Stimulated activated memory B cell treated with anti-CD40 and anti-IgM and Interleukin-4, amounts not matched to agents 10 μg/mL and 1 μg/mL and 100 μg/mL, for 72 hours (primary cell): ENCODE results near the gene SPINK1.
"Not testable (repeated sequence)": the region's sequence is repeated elsewhere in the genome, so short reads cannot be mapped to it uniquely, and the experiment has no call there.

Source experiments
- ATAC-seq: fragments of 150-1000 bp; cut with Tn5 transposase; 2 replicates; pipeline ENCODE4 v1.10.0; 2021
- H3K27ac Mint-ChIP-seq: one replicate; pipeline ENCODE4 v1.8.0; 2022; ENCODE audit warnings: mild to moderate bottlenecking, mixed read lengths
- H3K27me3 Mint-ChIP-seq: one replicate; pipeline ENCODE4 v1.8.0; 2022; ENCODE audit warnings: mixed read lengths
- H3K36me3 Mint-ChIP-seq: one replicate; pipeline ENCODE4 v1.8.0; 2022; ENCODE audit warnings: mixed read lengths
- H3K4me1 Mint-ChIP-seq: one replicate; pipeline ENCODE4 v1.8.0; 2022; ENCODE audit warnings: mixed read lengths
- H3K4me3 Mint-ChIP-seq: one replicate; pipeline ENCODE4 v1.8.0; 2022; ENCODE audit warnings: mild to moderate bottlenecking, moderate library complexity, mixed read lengths
- H3K9me3 Mint-ChIP-seq: one replicate; pipeline ENCODE4 v1.8.0; 2022; ENCODE audit warnings: mixed read lengths

SPINK1 gene

DNA sequence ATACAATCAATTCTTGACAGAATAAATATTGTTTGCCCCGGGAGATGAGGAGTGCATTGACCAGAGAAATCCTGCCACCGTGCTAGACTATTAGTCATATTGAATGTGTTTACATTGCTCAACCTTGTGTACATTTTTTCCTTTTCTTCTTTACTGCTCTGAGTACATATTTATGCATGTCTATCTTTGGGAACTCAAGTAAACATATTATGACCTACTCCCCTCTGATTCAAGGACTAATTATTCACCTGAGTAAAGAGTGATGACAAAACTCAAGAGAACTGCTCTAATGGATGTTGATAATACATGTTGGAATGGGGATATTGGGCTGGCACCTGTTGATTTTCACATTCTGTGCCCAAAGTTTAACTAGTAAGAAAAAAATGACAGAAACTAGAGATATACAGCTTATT lies 3.9 kb upstream of the SPINK1 start:
- no peaks in the 10 kb centered on the region for H3K4me1 Mint-ChIP-seq
- ATAC-seq: no peak
- H3K27me3 Mint-ChIP-seq: no peaks in the 10 kb centered on the region
- H3K4me3 Mint-ChIP-seq: no peak overlapping the region
- H3K9me3 Mint-ChIP-seq: peaks cover 4% of the 10 kb centered on the region
- H3K27ac Mint-ChIP-seq: no peak overlapping the region
- H3K36me3 Mint-ChIP-seq: no peaks in the 10 kb centered on the region

GRCh38 chr5:147832541-147832940 lies 1.1 kb upstream of the SPINK1 start:
- Mint-ChIP-seq H3K4me1 (no peaks in the 10 kb centered on the region), H3K27ac (no peak overlapping the region), H3K27me3 (no peaks in the 10 kb centered on the region), H3K9me3 (no peaks in the 10 kb centered on the region), H3K4me3 (no peak overlapping the region), H3K36me3 (no peaks in the 10 kb centered on the region)
- ATAC-seq: no peak

GRCh38 chr5:147830035-147830434 lies 1.4 kb downstream of the SPINK1 start:
- no peak for ATAC-seq
- H3K4me1 Mint-ChIP-seq: no peaks in the 10 kb centered on the region
- no peaks in the 10 kb centered on the region for H3K36me3 Mint-ChIP-seq
- no peaks in the 10 kb centered on the region for H3K9me3 Mint-ChIP-seq
- H3K27me3 Mint-ChIP-seq: no peaks in the 10 kb centered on the region
- H3K4me3 Mint-ChIP-seq: no peak overlapping the region
- no peak overlapping the region for H3K27ac Mint-ChIP-seq

DNA sequence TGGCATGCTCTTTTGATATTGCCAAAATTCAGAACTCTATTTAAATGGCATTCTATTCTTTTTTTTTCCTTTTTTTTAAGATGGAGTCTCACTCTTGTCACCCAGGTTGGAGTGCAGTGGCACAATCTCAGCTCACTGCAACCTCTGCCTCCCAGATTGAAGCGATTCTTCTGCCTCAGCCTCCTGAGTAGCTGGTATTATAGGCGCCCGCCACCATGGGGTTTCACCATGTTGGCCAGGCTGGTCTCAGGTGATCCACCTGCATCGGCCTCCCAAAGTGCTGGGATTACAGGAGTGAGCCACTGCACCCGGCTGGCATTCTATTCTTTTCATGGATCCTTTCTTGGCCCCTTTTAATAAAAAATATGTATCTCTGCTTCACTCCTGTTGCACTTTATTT lies 4.5 kb downstream of the SPINK1 start:
- not testable (repeated sequence) for H3K36me3 Mint-ChIP-seq, ATAC-seq, H3K9me3 Mint-ChIP-seq, H3K27me3 Mint-ChIP-seq, H3K27ac Mint-ChIP-seq, H3K4me1 Mint-ChIP-seq, H3K4me3 Mint-ChIP-seq

GRCh38 chr5:147826361-147826760 lies 5.1 kb downstream of the SPINK1 start:
- Mint-ChIP-seq H3K4me3 (no peak overlapping the region), H3K36me3 (no peaks in the 10 kb centered on the region), H3K9me3 (no peaks in the 10 kb centered on the region), H3K27me3 (peaks cover 10% of the 10 kb centered on the region), H3K27ac (no peak overlapping the region), H3K4me1 (no peaks in the 10 kb centered on the region)
- no peak for ATAC-seq

- Mint-ChIP-seq H3K27me3 (peaks cover 10% of the 10 kb centered on the region), H3K9me3 (no peaks in the 10 kb centered on the region), H3K4me3 (no peak overlapping the region), H3K4me1 (no peaks in the 10 kb centered on the region), H3K36me3 (no peaks in the 10 kb centered on the region), H3K27ac (no peak overlapping the region)
- ATAC-seq: peak; percentile 56
Measured at GRCh38 chr5:147822686-147823491, 8.6 kb downstream of the SPINK1 start.

DNA sequence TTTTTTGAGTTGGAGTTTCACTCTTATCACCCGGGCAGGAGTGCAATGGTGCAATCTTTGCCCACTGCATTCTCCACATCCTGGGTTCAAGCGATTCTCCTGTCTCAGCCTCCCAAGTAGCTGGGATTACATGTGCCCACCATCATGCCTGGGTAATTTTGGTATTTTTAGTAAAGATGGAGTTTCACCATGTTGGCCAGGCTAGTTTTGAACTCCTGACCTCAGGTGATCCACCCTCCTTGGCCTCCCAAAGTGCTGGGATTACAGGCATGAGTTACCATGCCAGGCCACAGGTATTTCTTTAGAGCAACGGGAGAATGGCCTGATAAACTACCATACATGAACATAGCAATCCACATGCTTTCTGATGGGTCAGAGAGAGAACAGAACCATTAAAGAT lies 9.2 kb downstream of the SPINK1 start:
- not testable (repeated sequence) for H3K27ac Mint-ChIP-seq, ATAC-seq, H3K4me1 Mint-ChIP-seq, H3K36me3 Mint-ChIP-seq, H3K4me3 Mint-ChIP-seq, H3K9me3 Mint-ChIP-seq
- peaks cover 10% of the 10 kb centered on the region for H3K27me3 Mint-ChIP-seq

DNA sequence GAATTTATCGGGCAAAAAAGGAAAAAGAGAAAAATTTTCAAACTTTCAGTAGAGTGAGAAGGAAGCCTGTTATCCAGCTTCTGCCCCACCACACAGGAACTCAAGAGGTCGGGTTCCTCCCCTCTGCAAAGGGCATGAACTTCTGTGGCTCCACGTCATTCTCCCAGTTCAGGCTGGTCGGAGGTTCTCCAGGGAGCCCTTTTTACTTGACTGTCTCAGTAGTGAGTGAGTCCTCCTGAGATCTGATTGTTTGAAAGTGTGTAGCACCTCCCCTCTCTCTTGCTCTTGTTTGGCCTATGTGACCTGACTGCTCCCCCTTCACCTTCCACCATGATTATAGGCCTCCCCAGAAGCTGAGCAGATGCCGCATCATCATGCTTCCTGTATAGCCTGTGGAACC lies 9.7 kb downstream of the SPINK1 start:
- Mint-ChIP-seq H3K4me3 (no peak overlapping the region), H3K4me1 (no peaks in the 10 kb centered on the region), H3K36me3 (no peaks in the 10 kb centered on the region), H3K9me3 (no peaks in the 10 kb centered on the region), H3K27me3 (peaks cover 10% of the 10 kb centered on the region), H3K27ac (no peak overlapping the region)
- ATAC-seq: no peak

DNA sequence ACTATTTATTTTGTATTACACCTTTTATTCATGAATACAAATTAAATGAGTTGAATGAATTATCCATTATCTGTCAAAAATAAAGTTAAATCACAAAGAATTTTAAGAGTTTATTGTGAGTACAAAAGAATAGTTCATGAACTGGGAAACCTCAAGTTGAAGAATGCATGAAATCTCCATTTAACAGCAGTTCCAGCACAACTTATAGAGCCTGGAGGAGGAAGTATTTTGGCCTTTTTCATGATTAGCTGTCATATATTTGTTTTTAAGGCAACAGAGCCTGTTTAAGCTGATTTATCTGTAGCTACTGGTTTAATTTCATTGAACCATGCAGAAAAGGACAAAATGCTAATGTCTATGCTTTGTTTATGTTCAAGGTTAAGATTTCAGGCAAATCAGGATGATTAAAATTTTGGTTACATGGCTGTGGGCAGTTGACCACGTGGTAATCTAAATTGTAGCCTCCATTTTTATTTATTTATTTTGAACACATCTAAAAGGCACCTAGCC lies 12.2 kb downstream of the SPINK1 start:
- no peak for ATAC-seq
- Mint-ChIP-seq H3K36me3 (no peaks in the 10 kb centered on the region), H3K4me1 (no peaks in the 10 kb centered on the region)

DNA sequence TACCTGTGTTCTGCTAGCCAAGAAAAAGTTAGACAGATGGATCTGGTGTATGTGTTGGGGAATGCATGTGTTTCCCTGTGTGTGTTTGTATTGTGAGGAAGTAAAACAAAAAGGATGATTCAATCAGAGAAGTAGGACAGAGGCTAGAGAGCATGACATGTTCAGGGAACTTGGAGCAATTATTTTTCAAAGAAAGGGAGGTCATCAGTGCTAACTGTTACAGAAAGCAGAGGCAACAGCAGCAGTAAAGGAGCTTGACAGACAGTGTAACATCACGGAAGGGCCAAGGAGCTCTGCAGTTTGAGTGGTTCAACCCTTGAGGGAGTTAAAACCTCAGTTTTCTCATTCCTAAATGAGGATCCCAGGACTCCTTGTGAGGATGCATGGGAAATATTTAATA lies 13.2 kb downstream of the SPINK1 start:
- ATAC-seq: no peak
- H3K27me3 Mint-ChIP-seq: peaks cover 10% of the 10 kb centered on the region
- peaks cover 3% of the 10 kb centered on the region for H3K9me3 Mint-ChIP-seq
- no peak overlapping the region for H3K27ac Mint-ChIP-seq
- no peaks in the 10 kb centered on the region for H3K4me1 Mint-ChIP-seq
- H3K4me3 Mint-ChIP-seq: no peak overlapping the region
- no peaks in the 10 kb centered on the region for H3K36me3 Mint-ChIP-seq

More for the DNA sequence above, 12.2 kb downstream of the SPINK1 start:
- Mint-ChIP-seq H3K27me3 (peaks cover 10% of the 10 kb centered on the region), H3K27ac (no peak overlapping the region), H3K4me3 (no peak overlapping the region), H3K9me3 (peaks cover 3% of the 10 kb centered on the region)

DNA sequence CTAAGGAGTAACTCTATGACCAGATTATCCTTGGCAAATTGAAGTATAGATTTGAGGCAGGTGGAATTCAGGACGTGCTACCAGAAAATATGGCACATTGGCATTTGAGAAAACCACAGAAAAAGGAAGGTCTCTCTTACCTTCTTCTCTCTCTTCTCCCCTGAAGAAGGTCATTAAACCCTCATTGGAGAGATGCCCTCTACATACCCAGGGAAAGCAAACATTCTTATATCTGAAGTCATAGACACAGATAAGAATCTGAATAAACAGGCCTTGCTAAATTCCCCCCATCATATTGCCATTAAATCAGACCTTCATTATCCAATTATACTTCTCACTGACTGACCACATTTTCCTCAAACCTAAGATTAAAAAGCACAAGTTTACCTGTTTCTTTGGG lies 17.8 kb downstream of the SPINK1 start:
- ATAC-seq: no peak
- H3K27me3 Mint-ChIP-seq: no peaks in the 10 kb centered on the region
- peaks cover 5% of the 10 kb centered on the region for H3K9me3 Mint-ChIP-seq

GRCh38 chr5:147809830-147810666 lies 21.4 kb downstream of the SPINK1 start:
- Mint-ChIP-seq H3K27ac (no peak overlapping the region), H3K4me3 (no peak overlapping the region), H3K27me3 (no peaks in the 10 kb centered on the region), H3K4me1 (no peaks in the 10 kb centered on the region), H3K9me3 (peaks cover 3% of the 10 kb centered on the region), H3K36me3 (no peaks in the 10 kb centered on the region)
- no peak for ATAC-seq

More for the DNA sequence above, 17.8 kb downstream of the SPINK1 start:
- Mint-ChIP-seq H3K4me1 (no peaks in the 10 kb centered on the region), H3K27ac (no peak overlapping the region), H3K4me3 (no peak overlapping the region), H3K36me3 (no peaks in the 10 kb centered on the region)

DNA sequence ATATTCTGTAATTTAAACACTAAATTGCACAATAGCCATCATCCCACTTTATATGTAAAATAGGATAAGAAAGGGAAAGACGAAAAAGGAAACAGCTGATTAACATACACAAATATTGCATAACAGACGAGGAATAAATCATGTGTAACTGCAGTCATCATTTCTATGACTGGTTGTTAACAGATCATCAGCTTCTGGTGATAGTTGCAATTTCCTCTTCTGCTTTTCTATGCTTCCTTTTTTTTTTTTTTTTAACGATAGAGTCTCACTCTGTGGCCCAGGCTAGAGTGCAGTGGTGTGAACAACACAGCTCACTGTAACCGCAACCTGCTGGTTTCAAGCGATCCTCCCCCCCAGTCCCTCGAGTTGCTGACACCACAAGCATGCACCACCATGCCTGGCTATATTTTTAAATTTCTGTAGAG lies 26.4 kb downstream of the SPINK1 start:
- H3K4me3 Mint-ChIP-seq: no peak overlapping the region
- no peaks in the 10 kb centered on the region for H3K9me3 Mint-ChIP-seq
- H3K4me1 Mint-ChIP-seq: no peaks in the 10 kb centered on the region
- peak; percentile 80 for ATAC-seq
- H3K27ac Mint-ChIP-seq: no peak overlapping the region
- no peaks in the 10 kb centered on the region for H3K36me3 Mint-ChIP-seq
- no peaks in the 10 kb centered on the region for H3K27me3 Mint-ChIP-seq

GRCh38 chr5:147804334-147804733 lies 27.1 kb downstream of the SPINK1 start:
- H3K4me3 Mint-ChIP-seq: no peak overlapping the region
- no peaks in the 10 kb centered on the region for H3K27me3 Mint-ChIP-seq
- H3K36me3 Mint-ChIP-seq: no peaks in the 10 kb centered on the region
- no peak for ATAC-seq
- H3K4me1 Mint-ChIP-seq: no peaks in the 10 kb centered on the region
- H3K9me3 Mint-ChIP-seq: no peaks in the 10 kb centered on the region
- no peak overlapping the region for H3K27ac Mint-ChIP-seq

- Mint-ChIP-seq H3K36me3 (no peaks in the 10 kb centered on the region), H3K27ac (no peak overlapping the region), H3K27me3 (no peaks in the 10 kb centered on the region), H3K4me1 (no peaks in the 10 kb centered on the region), H3K4me3 (no peak overlapping the region), H3K9me3 (no peaks in the 10 kb centered on the region)
- no peak for ATAC-seq
Measured at GRCh38 chr5:147803926-147804325, 27.5 kb downstream of the SPINK1 start.

DNA sequence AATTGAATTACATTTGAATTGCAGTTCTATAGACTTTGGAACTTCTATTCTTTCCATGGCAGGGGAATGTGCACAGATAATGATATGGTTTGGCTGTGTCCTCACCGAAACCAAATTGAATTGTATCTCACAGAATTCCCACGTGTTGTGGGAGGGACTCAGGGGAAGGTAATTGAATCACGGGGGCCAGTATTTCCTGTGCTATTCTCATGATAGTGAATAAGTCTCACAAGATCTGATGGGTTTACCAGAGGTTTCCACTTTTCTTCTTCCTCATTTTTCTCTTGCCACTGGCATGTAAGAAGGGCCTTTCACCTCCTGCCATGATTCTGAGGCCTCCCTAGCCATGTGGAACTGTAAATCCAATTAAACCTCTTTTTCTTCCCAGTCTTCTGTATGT lies 28.3 kb downstream of the SPINK1 start:
- H3K4me1 Mint-ChIP-seq, H3K36me3 Mint-ChIP-seq, ATAC-seq, H3K27me3 Mint-ChIP-seq, H3K4me3 Mint-ChIP-seq, H3K27ac Mint-ChIP-seq, H3K9me3 Mint-ChIP-seq: not testable (repeated sequence)
